Brain microvascular endothelial cell (primary cell): ENCODE results near the gene ACTR10.
A peak's percentile ranks its signal among the peaks of the same experiment; 100 is the strongest.

Experiments used
- DNase-seq: peaks from one replicate; pipeline ENCODE4 v3.0.0-alpha.2; 2020
- H3K27ac ChIP-seq: fragments of 250-450 bp; sonication (Bioruptor Pico); 2 replicates; pipeline ENCODE4 v1.5.1; 2020; ENCODE audit warnings: mild to moderate bottlenecking, moderate library complexity
- H3K27me3 ChIP-seq: fragments of 250-450 bp; sonication (Bioruptor Pico); replicated peaks from 2 replicates; pipeline ENCODE4 v1.5.1; 2020; ENCODE audit warnings: mild to moderate bottlenecking
- H3K36me3 ChIP-seq: fragments of 250-450 bp; sonication (Bioruptor Pico); replicated peaks from 2 replicates; pipeline ENCODE4 v1.5.1; 2020; ENCODE audit warnings: mild to moderate bottlenecking
- H3K4me3 ChIP-seq: 2 replicates; pipeline ENCODE4 v1.5.1; 2011; ENCODE audit warnings: low read depth, mild to moderate bottlenecking, control low read depth, low read length, moderate library complexity
- in situ Hi-C: cut with HindIII; loops from 2 replicates; pipeline ENCODE4 v1.10.0; 2017; ENCODE audit warnings: low sequenced_read_pairs, low pct_ligation_motif_present
- TF ChIP-seq, protein P1 (sequence below): IDR thresholded peaks from 2 replicates; pipeline ENCODE4 v1.5.1; 2011; ENCODE audit warnings: low read depth, mild to moderate bottlenecking, moderate library complexity, low read length, control low read depth, inconsistent platforms; ENCODE audit errors: missing control alignments

The ACTR10 gene

DNA sequence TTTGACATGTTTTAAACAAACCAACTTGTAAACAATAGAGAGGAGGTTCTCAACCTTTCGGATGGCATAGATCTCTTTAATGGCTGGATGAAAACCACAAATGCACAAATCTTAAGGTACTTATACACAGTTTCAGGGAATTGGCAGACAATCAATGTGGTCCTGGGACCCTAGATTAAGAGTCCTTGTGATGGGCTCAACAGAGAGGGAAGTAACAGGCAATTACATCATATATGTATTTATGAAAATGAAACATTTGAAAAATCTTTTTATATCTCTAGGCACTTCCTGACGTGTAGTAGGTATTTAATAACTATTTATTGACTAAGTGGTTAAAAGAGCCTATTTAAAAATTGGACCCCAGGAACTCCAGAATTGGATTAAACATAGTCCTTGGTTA lies 897 bp downstream of the ACTR10 start:
- peak overlapping the region; percentile 91 for H3K4me3 ChIP-seq
- H3K27me3 ChIP-seq, result no peaks in the 10 kb centered on the region
- DNase-seq, result no peak
- in situ Hi-C loops, result no loop called here
- TF ChIP-seq, protein P1, sequence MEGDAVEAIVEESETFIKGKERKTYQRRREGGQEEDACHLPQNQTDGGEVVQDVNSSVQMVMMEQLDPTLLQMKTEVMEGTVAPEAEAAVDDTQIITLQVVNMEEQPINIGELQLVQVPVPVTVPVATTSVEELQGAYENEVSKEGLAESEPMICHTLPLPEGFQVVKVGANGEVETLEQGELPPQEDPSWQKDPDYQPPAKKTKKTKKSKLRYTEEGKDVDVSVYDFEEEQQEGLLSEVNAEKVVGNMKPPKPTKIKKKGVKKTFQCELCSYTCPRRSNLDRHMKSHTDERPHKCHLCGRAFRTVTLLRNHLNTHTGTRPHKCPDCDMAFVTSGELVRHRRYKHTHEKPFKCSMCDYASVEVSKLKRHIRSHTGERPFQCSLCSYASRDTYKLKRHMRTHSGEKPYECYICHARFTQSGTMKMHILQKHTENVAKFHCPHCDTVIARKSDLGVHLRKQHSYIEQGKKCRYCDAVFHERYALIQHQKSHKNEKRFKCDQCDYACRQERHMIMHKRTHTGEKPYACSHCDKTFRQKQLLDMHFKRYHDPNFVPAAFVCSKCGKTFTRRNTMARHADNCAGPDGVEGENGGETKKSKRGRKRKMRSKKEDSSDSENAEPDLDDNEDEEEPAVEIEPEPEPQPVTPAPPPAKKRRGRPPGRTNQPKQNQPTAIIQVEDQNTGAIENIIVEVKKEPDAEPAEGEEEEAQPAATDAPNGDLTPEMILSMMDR, result no peak
- H3K36me3 ChIP-seq, result no peaks in the 10 kb centered on the region
- peak overlapping the region; percentile 99 for H3K27ac ChIP-seq

GRCh38 chr14:58213176-58213575 lies 13.2 kb downstream of the ACTR10 start:
- in situ Hi-C loops, result no loop called here
- no peak overlapping the region for H3K4me3 ChIP-seq
- H3K36me3 ChIP-seq, result peaks cover 19% of the 10 kb centered on the region
- TF ChIP-seq, protein P1, result no peak
- H3K27ac ChIP-seq, result no peak overlapping the region
- DNase-seq, result no peak
- H3K27me3 ChIP-seq, result no peaks in the 10 kb centered on the region

- Histone ChIP-seq H3K27ac (no peak overlapping the region), H3K27me3 (no peaks in the 10 kb centered on the region), H3K4me3 (no peak overlapping the region), H3K36me3 (peaks cover 17% of the 10 kb centered on the region)
- TF ChIP-seq, protein P1, result no peak
- in situ Hi-C loops, result no loop called here
- no peak for DNase-seq
Observed at GRCh38 chr14:58215191-58215914, 15.4 kb downstream of the ACTR10 start.

- in situ Hi-C loops, result no loop called here
- peaks cover 15% of the 10 kb centered on the region for H3K36me3 ChIP-seq
Observed at GRCh38 chr14:58216544-58216943, 16.6 kb downstream of the ACTR10 start.

DNA sequence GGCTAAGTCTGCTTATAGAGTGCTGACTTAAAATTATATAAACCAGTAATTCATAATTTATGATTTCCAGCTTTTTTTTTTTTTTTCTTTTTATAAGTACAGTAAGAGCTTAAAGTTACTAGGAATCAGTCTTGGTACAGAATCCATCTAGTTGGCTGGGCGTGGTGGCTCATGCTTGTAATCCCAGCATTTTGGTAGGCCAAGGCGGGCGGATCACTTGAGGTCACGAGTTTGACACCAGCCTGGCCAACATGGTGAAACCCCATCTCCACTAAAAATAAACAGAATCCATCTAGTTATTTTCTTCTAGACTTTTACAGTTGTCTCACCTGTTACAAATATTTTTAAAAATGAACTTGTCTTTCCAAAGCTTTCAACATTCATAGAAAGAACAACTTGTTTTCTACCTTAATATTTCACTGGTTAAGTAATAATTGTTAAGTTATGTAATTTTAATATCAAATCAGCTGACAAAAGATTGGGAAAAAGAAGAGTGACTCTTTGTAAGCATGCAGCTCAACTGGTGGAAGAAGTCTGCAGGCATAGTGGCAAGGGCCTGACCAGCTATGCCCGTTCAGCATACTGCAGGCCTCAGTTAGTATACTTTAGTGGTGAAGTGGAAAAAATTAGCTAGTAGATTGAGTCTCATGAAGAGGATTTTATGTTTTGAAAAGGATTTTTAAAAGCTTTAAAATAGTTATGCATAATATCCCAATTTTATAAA lies 27.3 kb downstream of the ACTR10 start:
- H3K27me3 ChIP-seq, result no peaks in the 10 kb centered on the region
- peaks cover 12% of the 10 kb centered on the region for H3K36me3 ChIP-seq
- DNase-seq, result no peak
- TF ChIP-seq, protein P1, result no peak
- H3K27ac ChIP-seq, result no peak overlapping the region
- H3K4me3 ChIP-seq, result no peak overlapping the region
- in situ Hi-C loops, result no loop called here

More at GRCh38 chr14:58216544-58216943, 16.6 kb downstream of the ACTR10 start:
- Histone ChIP-seq H3K27me3 (no peaks in the 10 kb centered on the region), H3K27ac (no peak overlapping the region), H3K4me3 (no peak overlapping the region)
- TF ChIP-seq, protein P1, result no peak
- DNase-seq, result no peak
